ENCODE data around the gene COL25A1.

DNA sequence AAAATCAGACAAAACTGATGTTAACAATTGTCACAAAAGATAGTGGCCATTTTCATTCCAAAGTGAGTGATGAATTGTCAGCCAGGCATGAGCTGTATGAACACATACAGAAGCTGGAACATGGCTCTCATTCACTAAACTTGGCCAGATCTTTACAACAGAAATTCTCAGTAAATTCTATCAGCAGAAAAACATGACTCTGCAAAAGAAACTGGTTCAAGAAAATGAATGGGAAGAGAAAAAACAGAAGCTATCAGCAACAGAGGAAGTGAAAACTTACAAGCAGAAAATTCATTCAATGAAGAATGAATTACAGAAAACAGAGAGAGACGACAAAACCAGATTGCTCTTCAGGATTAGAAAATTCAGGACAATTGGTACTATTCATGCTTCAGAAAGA lies 249.6 kb downstream of the COL25A1 start:
- TF ChIP-seq, protein P1, sequence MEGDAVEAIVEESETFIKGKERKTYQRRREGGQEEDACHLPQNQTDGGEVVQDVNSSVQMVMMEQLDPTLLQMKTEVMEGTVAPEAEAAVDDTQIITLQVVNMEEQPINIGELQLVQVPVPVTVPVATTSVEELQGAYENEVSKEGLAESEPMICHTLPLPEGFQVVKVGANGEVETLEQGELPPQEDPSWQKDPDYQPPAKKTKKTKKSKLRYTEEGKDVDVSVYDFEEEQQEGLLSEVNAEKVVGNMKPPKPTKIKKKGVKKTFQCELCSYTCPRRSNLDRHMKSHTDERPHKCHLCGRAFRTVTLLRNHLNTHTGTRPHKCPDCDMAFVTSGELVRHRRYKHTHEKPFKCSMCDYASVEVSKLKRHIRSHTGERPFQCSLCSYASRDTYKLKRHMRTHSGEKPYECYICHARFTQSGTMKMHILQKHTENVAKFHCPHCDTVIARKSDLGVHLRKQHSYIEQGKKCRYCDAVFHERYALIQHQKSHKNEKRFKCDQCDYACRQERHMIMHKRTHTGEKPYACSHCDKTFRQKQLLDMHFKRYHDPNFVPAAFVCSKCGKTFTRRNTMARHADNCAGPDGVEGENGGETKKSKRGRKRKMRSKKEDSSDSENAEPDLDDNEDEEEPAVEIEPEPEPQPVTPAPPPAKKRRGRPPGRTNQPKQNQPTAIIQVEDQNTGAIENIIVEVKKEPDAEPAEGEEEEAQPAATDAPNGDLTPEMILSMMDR (IDR thresholded peaks at IDR 0.05): no peak
- TF ChIP-seq POLR2A (IDR thresholded peaks at IDR 0.05) (no peak), EP300 (IDR thresholded peaks at IDR 0.05; ENCODE audit: low read depth) (no peak)
